T-helper 1 cell treated with Interleukin-12 subunit alpha and Interleukin-12 subunit beta and Interleukin-4 antibody, amounts not matched to agents 30 μg/mL and 1 μg/mL, for 36 hours (primary cell): ENCODE results near the gene NRG2.

Experiments
- H3K27ac Mint-ChIP-seq: one replicate; pipeline ENCODE4 v1.8.0; 2021; ENCODE audit warnings: mild to moderate bottlenecking, mixed read lengths
- H3K27me3 Mint-ChIP-seq: one replicate; pipeline ENCODE4 v1.8.0; 2021; ENCODE audit warnings: low read depth, mixed read lengths
- H3K36me3 Mint-ChIP-seq: one replicate; pipeline ENCODE4 v1.8.0; 2021; ENCODE audit warnings: low read depth, mixed read lengths
- H3K4me1 Mint-ChIP-seq: one replicate; pipeline ENCODE4 v1.8.0; 2021; ENCODE audit warnings: low read depth, mixed read lengths
- H3K4me3 Mint-ChIP-seq: one replicate; pipeline ENCODE4 v1.8.0; 2021; ENCODE audit warnings: mild to moderate bottlenecking, moderate library complexity, mixed read lengths
- H3K9me3 Mint-ChIP-seq: one replicate; pipeline ENCODE4 v1.8.0; 2021; ENCODE audit warnings: mixed read lengths

Gene NRG2

GRCh38 chr5:139880416-139881142 lies 162.5 kb downstream of the NRG2 start:
- no peaks in the 10 kb centered on the region for H3K9me3 Mint-ChIP-seq
- no peak overlapping the region for H3K27ac Mint-ChIP-seq
- H3K4me3 Mint-ChIP-seq: no peak overlapping the region
- H3K27me3 Mint-ChIP-seq: peaks cover 8% of the 10 kb centered on the region
- no peaks in the 10 kb centered on the region for H3K36me3 Mint-ChIP-seq
- H3K4me1 Mint-ChIP-seq: no peaks in the 10 kb centered on the region

- no peaks in the 10 kb centered on the region for H3K4me1 Mint-ChIP-seq
- no peaks in the 10 kb centered on the region for H3K36me3 Mint-ChIP-seq
- no peak overlapping the region for H3K4me3 Mint-ChIP-seq
- no peak overlapping the region for H3K27ac Mint-ChIP-seq
- H3K27me3 Mint-ChIP-seq: no peaks in the 10 kb centered on the region
- H3K9me3 Mint-ChIP-seq: no peaks in the 10 kb centered on the region
Measured at GRCh38 chr5:139878093-139878492, 165.0 kb downstream of the NRG2 start.

GRCh38 chr5:139877129-139877597 lies 165.9 kb downstream of the NRG2 start:
- H3K27ac Mint-ChIP-seq: no peak overlapping the region
- no peaks in the 10 kb centered on the region for H3K9me3 Mint-ChIP-seq
- no peaks in the 10 kb centered on the region for H3K4me1 Mint-ChIP-seq
- H3K27me3 Mint-ChIP-seq: no peaks in the 10 kb centered on the region
- H3K36me3 Mint-ChIP-seq: no peaks in the 10 kb centered on the region
- no peak overlapping the region for H3K4me3 Mint-ChIP-seq

- no peak overlapping the region for H3K4me3 Mint-ChIP-seq
- H3K27ac Mint-ChIP-seq: no peak overlapping the region
- no peaks in the 10 kb centered on the region for H3K27me3 Mint-ChIP-seq
- H3K4me1 Mint-ChIP-seq: no peaks in the 10 kb centered on the region
- no peaks in the 10 kb centered on the region for H3K36me3 Mint-ChIP-seq
- no peaks in the 10 kb centered on the region for H3K9me3 Mint-ChIP-seq
Measured at GRCh38 chr5:139875957-139876356, 167.1 kb downstream of the NRG2 start.

GRCh38 chr5:139872851-139873794 lies 170.0 kb downstream of the NRG2 start:
- Mint-ChIP-seq H3K27me3 (no peaks in the 10 kb centered on the region), H3K4me1 (no peaks in the 10 kb centered on the region), H3K4me3 (no peak overlapping the region), H3K36me3 (no peaks in the 10 kb centered on the region), H3K27ac (no peak overlapping the region), H3K9me3 (no peaks in the 10 kb centered on the region)

- Mint-ChIP-seq H3K27me3 (no peaks in the 10 kb centered on the region), H3K36me3 (no peaks in the 10 kb centered on the region), H3K4me3 (no peak overlapping the region), H3K4me1 (no peaks in the 10 kb centered on the region), H3K27ac (no peak overlapping the region), H3K9me3 (no peaks in the 10 kb centered on the region)
Measured at GRCh38 chr5:139872052-139872766, 170.9 kb downstream of the NRG2 start.

GRCh38 chr5:139871614-139872013 lies 171.5 kb downstream of the NRG2 start:
- Mint-ChIP-seq H3K4me3 (no peak overlapping the region), H3K9me3 (no peaks in the 10 kb centered on the region), H3K4me1 (no peaks in the 10 kb centered on the region), H3K27me3 (peaks cover 5% of the 10 kb centered on the region), H3K36me3 (no peaks in the 10 kb centered on the region), H3K27ac (no peak overlapping the region)

GRCh38 chr5:139870677-139871076 lies 172.4 kb downstream of the NRG2 start:
- H3K4me1 Mint-ChIP-seq: no peaks in the 10 kb centered on the region
- H3K27ac Mint-ChIP-seq: no peak overlapping the region
- peaks cover 13% of the 10 kb centered on the region for H3K27me3 Mint-ChIP-seq
- H3K9me3 Mint-ChIP-seq: no peaks in the 10 kb centered on the region
- no peaks in the 10 kb centered on the region for H3K36me3 Mint-ChIP-seq
- no peak overlapping the region for H3K4me3 Mint-ChIP-seq

GRCh38 chr5:139869042-139869790 lies 173.9 kb downstream of the NRG2 start:
- H3K4me3 Mint-ChIP-seq: no peak overlapping the region
- H3K9me3 Mint-ChIP-seq: no peaks in the 10 kb centered on the region
- peaks cover 16% of the 10 kb centered on the region for H3K27me3 Mint-ChIP-seq
- no peaks in the 10 kb centered on the region for H3K36me3 Mint-ChIP-seq
- H3K4me1 Mint-ChIP-seq: no peaks in the 10 kb centered on the region
- H3K27ac Mint-ChIP-seq: no peak overlapping the region

- no peaks in the 10 kb centered on the region for H3K9me3 Mint-ChIP-seq
- no peaks in the 10 kb centered on the region for H3K4me1 Mint-ChIP-seq
- H3K27ac Mint-ChIP-seq: no peak overlapping the region
- H3K36me3 Mint-ChIP-seq: no peaks in the 10 kb centered on the region
- H3K27me3 Mint-ChIP-seq: peaks cover 16% of the 10 kb centered on the region
- no peak overlapping the region for H3K4me3 Mint-ChIP-seq
Measured at GRCh38 chr5:139867581-139867980, 175.5 kb downstream of the NRG2 start.

- H3K4me1 Mint-ChIP-seq: no peaks in the 10 kb centered on the region
- H3K27ac Mint-ChIP-seq: no peak overlapping the region
- H3K27me3 Mint-ChIP-seq: peaks cover 16% of the 10 kb centered on the region
- H3K4me3 Mint-ChIP-seq: no peak overlapping the region
- no peaks in the 10 kb centered on the region for H3K9me3 Mint-ChIP-seq
- no peaks in the 10 kb centered on the region for H3K36me3 Mint-ChIP-seq
Measured at GRCh38 chr5:139867109-139867508, 176.0 kb downstream of the NRG2 start.

- no peak overlapping the region for H3K27ac Mint-ChIP-seq
- no peaks in the 10 kb centered on the region for H3K9me3 Mint-ChIP-seq
- H3K4me1 Mint-ChIP-seq: no peaks in the 10 kb centered on the region
- H3K27me3 Mint-ChIP-seq: peaks cover 16% of the 10 kb centered on the region
- H3K36me3 Mint-ChIP-seq: no peaks in the 10 kb centered on the region
- H3K4me3 Mint-ChIP-seq: no peak overlapping the region
Measured at GRCh38 chr5:139864716-139865483, 178.2 kb downstream of the NRG2 start.

- H3K27ac Mint-ChIP-seq: no peak overlapping the region
- no peaks in the 10 kb centered on the region for H3K36me3 Mint-ChIP-seq
- H3K27me3 Mint-ChIP-seq: peaks cover 16% of the 10 kb centered on the region
- H3K4me1 Mint-ChIP-seq: no peaks in the 10 kb centered on the region
- H3K4me3 Mint-ChIP-seq: no peak overlapping the region
- no peaks in the 10 kb centered on the region for H3K9me3 Mint-ChIP-seq
Measured at GRCh38 chr5:139863855-139864558, 179.1 kb downstream of the NRG2 start.
